Left lung (tissue), 10 donors: ENCODE results near the gene ACTG1. TPM values are rescaled to one million over a fixed set of nuclear protein-coding genes. Genes with fewer than 3 reads are reported as not detected.
A peak's percentile ranks its signal among the peaks of the same experiment; 100 is the strongest.

Experiments
- ATAC-seq: fragments of 200-7000 bp; cut with Tn5 transposase; one replicate; pipeline ENCODE4 v1.9.1; 2020; ENCODE audit warnings: moderate library complexity
- DNase-seq, 4 donors: peaks; one replicate each; pipeline ENCODE4 v3.0.0-alpha.2; 2013 to 2020
- H3K27ac ChIP-seq, 2 donors: fragments of 200-600 bp; sonication (generic) in 1 of 2; one replicate each; pipeline versions ENCODE4 v1.5.0 to v1.8.0; 2020 to 2021
- H3K27me3 ChIP-seq, 2 donors: fragments of 200-600 bp; sonication (generic) in 1 of 2; one replicate each; pipeline versions ENCODE4 v1.5.0 to v1.8.0; 2020 to 2021
- H3K36me3 ChIP-seq, 2 donors: fragments of 200-600 bp; sonication (generic) in 1 of 2; one replicate each; pipeline versions ENCODE4 v1.5.0 to v1.8.0; 2020 to 2021
- H3K4me1 ChIP-seq, 2 donors: fragments of 200-600 bp; one replicate each; pipeline ENCODE4 v1.8.0; 2021
- H3K4me3 ChIP-seq, 2 donors: fragments of 200-600 bp; sonication (generic) in 1 of 2; one replicate each; pipeline versions ENCODE4 v1.5.0 to v1.8.0; 2020 to 2021; ENCODE audit warnings: mild to moderate bottlenecking in 1 of 2
- H3K9me3 ChIP-seq, 2 donors: fragments of 200-600 bp; sonication (generic) in 1 of 2; one replicate each; pipeline versions ENCODE4 v1.5.0 to v1.8.0; 2020 to 2021
- CTCF ChIP-seq, 2 donors: fragments of 200-600 bp; sonication (generic) in 1 of 2; IDR thresholded peaks; one replicate each; pipeline versions ENCODE4 v1.5.0 to v1.8.0; 2021; ENCODE audit warnings: antibody characterized with exemption in 2 of 2
- intact Hi-C, 2 donors: fragments of 100-400 bp; cut with DNase I; formaldehyde crosslinking; loops; one replicate each; pipeline versions ENCODE4 v1.11.2 to v1.14.2; 2022
- polyA plus RNA-seq, 6 donors: library from polyadenylated mRNA; unstranded; fragments of 120-200 nt; gene quantifications; one replicate each; pipeline ENCODE4 v1.2.1, GENCODE V29; 2013; ENCODE audit not compliant: insufficient read length in 6 of 6
- total RNA-seq, 2 donors: library from RNA; stranded (reverse); fragmentation: NEBNext Ultra II Directional; extraction: Animal tissue kit (Norgen Biotek cat#: 25700); gene quantifications; one replicate each; pipeline ENCODE4 v1.2.1, GENCODE V29; 2021
- donor health status: DM: no; HTN: yes; CAD: no.
- donor health status: DM: no; HTN: no; CAD: no.

ACTG1 gene
- total and polyA plus RNA-seq, 8 donors: 2,385 to 3,414 (median 2,872) TPM

- DNase-seq (no peak), ATAC-seq (no peak)
- Histone ChIP-seq H3K4me1 (peaks cover 10 to 29% of the 10 kb centered on the region in 2 donors), H3K9me3 (no peaks in the 10 kb centered on the region), H3K36me3 (no peaks in the 10 kb centered on the region), H3K4me3 (peak overlapping the region in 1 of 2 donors; percentile 53), H3K27ac (no peak overlapping the region), H3K27me3 (no peaks in the 10 kb centered on the region)
- intact Hi-C loops: loop anchor here (10.0 kb wide), 3 partner anchors 85 to 225 kb away; partner anchors contain the start of gene BAHCC1 (in 1 of the 2)
- no peak for TF ChIP-seq CTCF (IDR thresholded peaks at IDR 0.05)
Observed at GRCh38 chr17:81489012-81489997, 23.3 kb downstream of the ACTG1 start.

GRCh38 chr17:81488276-81488860 is 24.2 kb downstream of the ACTG1 start:
- no peaks in the 10 kb centered on the region for H3K36me3 ChIP-seq
- no peaks in the 10 kb centered on the region for H3K9me3 ChIP-seq
- intact Hi-C loops: loop anchor here (10.0 kb wide), 3 partner anchors 84 to 224 kb away; partner anchors contain the start of gene BAHCC1 (in 1 of the 2)
- ATAC-seq (peak; percentile 8), DNase-seq (no peak)
- H3K4me3 ChIP-seq: peak overlapping the region; percentile 53 to 81
- peaks cover 15 to 38% of the 10 kb centered on the region in 2 donors for H3K4me1 ChIP-seq
- no peak for TF ChIP-seq CTCF (IDR thresholded peaks at IDR 0.05)
- H3K27me3 ChIP-seq: peaks cover 0 to 9% of the 10 kb centered on the region in 2 donors
- peak overlapping the region; percentile 83 to 87 for H3K27ac ChIP-seq

- Histone ChIP-seq H3K9me3 (no peaks in the 10 kb centered on the region), H3K27ac (peak overlapping the region; percentile 83 to 87), H3K4me3 (peak overlapping the region; percentile 53 to 81), H3K4me1 (peaks cover 15 to 42% of the 10 kb centered on the region in 2 donors), H3K27me3 (peaks cover 0 to 16% of the 10 kb centered on the region in 2 donors), H3K36me3 (no peaks in the 10 kb centered on the region)
- intact Hi-C loops: loop anchor here (10.0 kb wide), 3 partner anchors 83 to 223 kb away; partner anchors contain the start of gene BAHCC1 (in 1 of the 2)
- TF ChIP-seq CTCF (IDR thresholded peaks at IDR 0.05): no peak
- ATAC-seq (peak; percentile 89), DNase-seq (peak; percentile 80 to 93 (median 84))
Observed at GRCh38 chr17:81487487-81488275, 24.9 kb downstream of the ACTG1 start.

GRCh38 chr17:81487089-81487486 is 25.5 kb downstream of the ACTG1 start:
- H3K27me3 ChIP-seq: peaks cover 0 to 22% of the 10 kb centered on the region in 2 donors
- TF ChIP-seq CTCF (IDR thresholded peaks at IDR 0.05): no peak
- intact Hi-C loops: loop anchor here (10.0 kb wide), 3 partner anchors 82 to 222 kb away; partner anchors contain the start of gene BAHCC1 (in 1 of the 2)
- peaks cover 15 to 42% of the 10 kb centered on the region in 2 donors for H3K4me1 ChIP-seq
- H3K36me3 ChIP-seq: no peaks in the 10 kb centered on the region
- no peak overlapping the region for H3K27ac ChIP-seq
- H3K4me3 ChIP-seq: peak overlapping the region; percentile 53 to 81
- H3K9me3 ChIP-seq: no peaks in the 10 kb centered on the region
- ATAC-seq (no peak), DNase-seq (no peak)
